Rectal smooth muscle tissue (tissue), 1 donor: Measurements from ENCODE around the gene KRT83.
"Not testable (repeated sequence)": the region's sequence is repeated elsewhere in the genome, so short reads cannot be mapped to it uniquely, and the experiment has no call there.

Source experiments
- H3K27ac ChIP-seq: one replicate; pipeline ENCODE4 v1.7.0; 2013; ENCODE audit warnings: low read depth, low read length, inconsistent platforms
- H3K27me3 ChIP-seq: one replicate; pipeline ENCODE4 v1.7.0; 2013; ENCODE audit warnings: low read length; ENCODE audit not compliant: control insufficient read depth, insufficient read depth
- H3K36me3 ChIP-seq: one replicate; pipeline ENCODE4 v1.7.0; 2013; ENCODE audit warnings: low read length; ENCODE audit not compliant: control insufficient read depth, insufficient read depth
- H3K4me1 ChIP-seq: one replicate; pipeline ENCODE4 v1.7.0; 2013; ENCODE audit warnings: low read length; ENCODE audit not compliant: control insufficient read depth, insufficient read depth
- H3K4me3 ChIP-seq: one replicate; pipeline ENCODE4 v1.7.0; 2013; ENCODE audit warnings: low read length
- H3K9ac ChIP-seq: one replicate; pipeline ENCODE4 v1.7.0; 2013; ENCODE audit warnings: low read length

Gene KRT83

DNA sequence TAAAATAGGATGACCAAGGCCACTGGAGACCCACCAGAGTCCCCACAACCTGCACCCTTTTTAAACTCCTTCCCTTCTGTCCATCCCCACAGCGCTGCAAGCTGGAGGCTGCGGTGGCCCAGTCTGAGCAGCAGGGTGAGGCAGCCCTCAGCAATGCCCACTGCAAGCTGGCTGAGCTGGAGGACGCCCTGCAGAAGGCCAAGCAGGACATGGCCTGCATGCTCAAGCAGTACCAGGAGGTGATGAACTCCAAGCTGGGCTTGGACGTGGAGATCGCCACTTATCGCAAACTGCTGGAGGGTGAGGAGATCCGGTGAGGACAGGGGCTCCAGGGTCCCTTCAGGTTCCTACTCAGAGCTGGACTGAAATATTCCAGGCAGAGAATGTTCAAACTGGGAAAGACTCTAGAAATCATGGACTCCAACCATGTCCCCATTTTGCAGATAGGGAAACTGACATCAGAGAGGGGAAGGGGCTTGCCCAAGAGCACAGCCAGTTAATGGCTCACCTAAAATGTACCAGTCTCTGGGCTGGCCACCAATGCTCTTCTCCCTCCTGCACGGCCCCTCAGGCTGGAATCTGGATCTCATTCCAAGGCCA, 28.9 kb upstream of the KRT83 start:
- Histone ChIP-seq H3K36me3 (no peaks in the 10 kb centered on the region), H3K27me3 (no peaks in the 10 kb centered on the region), H3K27ac (no peak overlapping the region), H3K4me3 (no peak overlapping the region), H3K4me1 (no peaks in the 10 kb centered on the region), H3K9ac (no peak overlapping the region)

DNA sequence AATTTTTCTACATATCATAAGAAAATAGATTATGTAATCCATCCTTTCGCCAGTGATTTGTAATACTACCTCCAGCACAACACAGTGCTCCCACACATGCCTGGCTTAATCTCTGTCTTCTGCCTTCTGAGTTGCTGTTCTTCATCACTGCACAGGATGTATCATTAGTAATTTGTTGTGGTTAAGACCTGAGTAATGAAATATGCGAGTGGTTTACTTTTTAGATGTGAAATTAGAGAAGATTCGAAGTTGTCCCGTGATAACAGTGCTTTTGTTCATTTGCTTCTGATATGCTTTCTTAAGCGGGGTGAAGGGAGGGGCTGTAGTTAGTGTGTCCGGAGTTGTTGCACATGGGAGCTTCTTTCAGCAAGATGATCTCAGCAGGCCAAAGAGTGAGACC, 28.0 kb upstream of the KRT83 start:
- no peaks in the 10 kb centered on the region for H3K4me1 ChIP-seq
- no peak overlapping the region for H3K9ac ChIP-seq
- no peaks in the 10 kb centered on the region for H3K27me3 ChIP-seq
- H3K36me3 ChIP-seq: no peaks in the 10 kb centered on the region
- no peak overlapping the region for H3K27ac ChIP-seq
- H3K4me3 ChIP-seq: no peak overlapping the region

- H3K4me3 ChIP-seq: no peak overlapping the region
- no peaks in the 10 kb centered on the region for H3K4me1 ChIP-seq
- no peaks in the 10 kb centered on the region for H3K27me3 ChIP-seq
- no peak overlapping the region for H3K27ac ChIP-seq
- H3K9ac ChIP-seq: no peak overlapping the region
- H3K36me3 ChIP-seq: no peaks in the 10 kb centered on the region
Measured at GRCh38 chr12:52347551-52348510, 26.6 kb upstream of the KRT83 start.

GRCh38 chr12:52347016-52347415, 25.8 kb upstream of the KRT83 start:
- H3K36me3 ChIP-seq: no peaks in the 10 kb centered on the region
- no peak overlapping the region for H3K4me3 ChIP-seq
- H3K4me1 ChIP-seq: no peaks in the 10 kb centered on the region
- H3K27ac ChIP-seq: no peak overlapping the region
- H3K27me3 ChIP-seq: no peaks in the 10 kb centered on the region
- no peak overlapping the region for H3K9ac ChIP-seq

DNA sequence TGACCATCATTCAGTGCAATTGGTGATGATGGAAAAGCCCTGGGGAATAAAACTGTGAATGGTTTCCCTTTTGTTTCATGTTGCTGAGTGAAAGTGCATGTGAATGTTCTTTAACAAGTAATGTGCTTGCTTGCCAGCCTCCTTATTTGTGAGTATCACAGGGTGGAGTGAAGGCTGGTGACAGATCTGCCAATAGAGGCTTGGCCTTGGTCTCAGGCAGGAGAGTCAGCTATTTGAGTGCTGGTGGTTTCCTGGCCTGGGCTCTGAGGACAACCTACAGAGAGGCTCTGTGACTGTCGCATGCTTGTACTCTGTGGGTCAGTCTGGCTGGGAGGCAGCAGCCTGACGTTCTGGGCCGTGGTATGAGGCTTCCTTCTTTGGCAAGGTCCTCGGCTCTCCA, 25.4 kb upstream of the KRT83 start:
- H3K4me3 ChIP-seq: no peak overlapping the region
- no peaks in the 10 kb centered on the region for H3K27me3 ChIP-seq
- H3K9ac ChIP-seq: no peak overlapping the region
- H3K4me1 ChIP-seq: no peaks in the 10 kb centered on the region
- no peaks in the 10 kb centered on the region for H3K36me3 ChIP-seq
- no peak overlapping the region for H3K27ac ChIP-seq

GRCh38 chr12:52345041-52345440, 23.8 kb upstream of the KRT83 start:
- not testable (repeated sequence) for H3K4me1 ChIP-seq, H3K4me3 ChIP-seq, H3K27ac ChIP-seq, H3K9ac ChIP-seq, H3K27me3 ChIP-seq, H3K36me3 ChIP-seq

DNA sequence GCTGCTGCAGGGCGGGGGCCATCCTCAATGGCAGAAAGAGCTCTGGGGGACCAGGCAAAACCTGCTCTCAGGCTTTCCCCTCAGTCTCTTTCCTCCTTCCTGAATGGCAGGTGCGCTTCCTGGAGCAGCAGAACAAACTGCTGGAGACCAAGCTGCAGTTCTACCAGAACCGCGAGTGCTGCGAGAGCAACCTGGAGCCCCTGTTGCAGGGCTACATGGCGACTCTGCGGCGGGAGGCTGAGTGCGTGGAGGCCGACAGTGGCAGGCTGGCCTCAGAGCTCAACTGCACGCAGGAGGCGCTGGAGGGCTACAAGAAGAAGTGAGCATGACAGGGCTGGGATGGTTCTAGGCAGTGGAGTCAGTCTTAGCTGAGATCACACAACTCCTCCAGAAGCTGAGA, 22.9 kb upstream of the KRT83 start:
- no peak overlapping the region for H3K9ac ChIP-seq
- H3K27me3 ChIP-seq: no peaks in the 10 kb centered on the region
- H3K4me3 ChIP-seq: no peak overlapping the region
- no peaks in the 10 kb centered on the region for H3K36me3 ChIP-seq
- H3K4me1 ChIP-seq: no peaks in the 10 kb centered on the region
- H3K27ac ChIP-seq: no peak overlapping the region

DNA sequence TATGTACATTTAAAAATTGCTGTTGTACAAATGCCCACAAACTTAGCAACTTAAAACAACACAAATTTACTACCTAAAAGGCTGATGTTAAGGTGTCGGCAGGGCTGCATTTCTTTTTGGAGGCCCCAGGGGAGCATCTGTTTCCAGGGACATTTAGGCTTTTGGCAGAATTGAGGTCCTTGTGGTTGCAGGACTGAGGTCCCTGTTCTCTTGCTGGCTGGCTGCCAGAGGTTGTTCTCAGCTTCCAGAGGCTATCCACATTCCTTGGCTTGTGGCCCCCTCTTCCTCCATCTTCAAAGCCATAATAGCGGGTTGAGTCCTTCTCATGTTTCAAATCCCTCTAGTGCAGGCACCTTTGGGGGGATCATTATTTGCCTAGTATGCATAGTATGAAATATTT, 22.4 kb upstream of the KRT83 start:
- no peaks in the 10 kb centered on the region for H3K27me3 ChIP-seq

DNA sequence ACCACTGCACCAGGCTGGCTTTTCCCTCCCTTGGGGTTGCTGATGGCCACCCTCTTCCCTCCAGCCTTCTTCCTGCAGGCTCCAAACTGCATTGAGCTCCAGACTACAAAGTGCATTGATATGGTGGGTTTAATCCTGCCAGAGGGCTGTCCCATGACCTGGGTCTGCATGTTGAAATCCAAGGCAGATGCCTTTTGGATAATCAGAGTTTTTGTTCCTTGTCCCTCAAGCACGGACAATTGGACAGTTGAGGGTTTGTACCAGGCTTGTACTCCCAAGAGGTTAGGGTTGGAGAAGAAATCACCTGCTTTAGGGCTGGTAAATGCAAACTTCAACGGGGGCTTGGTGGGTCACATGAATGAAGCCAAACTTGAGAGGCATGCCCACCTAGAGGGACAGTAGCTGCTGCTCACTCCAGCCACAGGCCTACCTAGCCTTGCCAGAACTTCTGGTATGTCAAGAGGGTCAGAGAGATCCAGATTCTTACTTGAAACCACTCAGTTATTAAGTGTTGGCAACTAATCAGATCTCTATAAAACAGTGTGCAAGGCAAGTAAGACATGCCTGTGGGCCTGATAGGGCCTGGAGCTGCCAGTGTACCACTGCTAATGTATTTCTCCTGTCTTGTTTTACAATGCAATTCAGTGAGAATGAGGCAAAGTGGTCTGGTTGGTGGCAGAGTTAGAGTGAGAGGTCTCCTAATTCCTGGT, 21.7 kb upstream of the KRT83 start:
- H3K27me3 ChIP-seq: no peaks in the 10 kb centered on the region
- H3K4me1 ChIP-seq: no peaks in the 10 kb centered on the region
- no peaks in the 10 kb centered on the region for H3K36me3 ChIP-seq
- H3K27ac ChIP-seq: no peak overlapping the region
- H3K4me3 ChIP-seq: no peak overlapping the region
- no peak overlapping the region for H3K9ac ChIP-seq

More for the DNA sequence above, 22.4 kb upstream of the KRT83 start:
- Histone ChIP-seq H3K4me1 (no peaks in the 10 kb centered on the region), H3K4me3 (no peak overlapping the region), H3K27ac (no peak overlapping the region), H3K36me3 (no peaks in the 10 kb centered on the region), H3K9ac (no peak overlapping the region)

GRCh38 chr12:52341066-52341580, 19.9 kb upstream of the KRT83 start:
- H3K4me1 ChIP-seq: no peaks in the 10 kb centered on the region
- H3K27ac ChIP-seq: no peak overlapping the region
- H3K9ac ChIP-seq: no peak overlapping the region
- H3K36me3 ChIP-seq: no peaks in the 10 kb centered on the region
- H3K27me3 ChIP-seq: no peaks in the 10 kb centered on the region
- no peak overlapping the region for H3K4me3 ChIP-seq

- no peaks in the 10 kb centered on the region for H3K27me3 ChIP-seq
- H3K4me3 ChIP-seq: no peak overlapping the region
- H3K27ac ChIP-seq: no peak overlapping the region
- no peaks in the 10 kb centered on the region for H3K36me3 ChIP-seq
- no peak overlapping the region for H3K9ac ChIP-seq
- no peaks in the 10 kb centered on the region for H3K4me1 ChIP-seq
Measured at GRCh38 chr12:52338241-52338960, 17.2 kb upstream of the KRT83 start.

GRCh38 chr12:52337054-52337453, 15.9 kb upstream of the KRT83 start:
- Histone ChIP-seq H3K27me3 (no peaks in the 10 kb centered on the region), H3K4me3 (no peak overlapping the region), H3K9ac (no peak overlapping the region), H3K4me1 (no peaks in the 10 kb centered on the region), H3K27ac (no peak overlapping the region), H3K36me3 (no peaks in the 10 kb centered on the region)
